Measurements from ENCODE around the gene DSE.
"Not testable (repeated sequence)": the region's sequence is repeated elsewhere in the genome, so short reads cannot be mapped to it uniquely, and the experiment has no call there.

The DSE gene

GRCh38 chr6:116370760-116371119, at the start of gene DSE:
Gene DSE, plus strand, starts transcription at chr6:116370947. Its CDS starts 28,304 bp downstream, at chr6:116399251.
- no peak for DNase-seq

- not testable (repeated sequence) for DNase-seq
Measured at GRCh38 chr6:116321933-116322332, 48.8 kb upstream of the DSE start.

GRCh38 chr6:116323863-116324262, 46.9 kb upstream of the DSE start:
- no peak for DNase-seq

GRCh38 chr6:116325634-116326132, 45.1 kb upstream of the DSE start:
- DNase-seq, result not testable (repeated sequence)

- DNase-seq, result no peak
Measured at GRCh38 chr6:116326181-116326671, 44.5 kb upstream of the DSE start.

GRCh38 chr6:116326996-116327395, 43.8 kb upstream of the DSE start:
- DNase-seq, result no peak

- DNase-seq, result no peak
Measured at GRCh38 chr6:116327803-116328527, 42.8 kb upstream of the DSE start.

GRCh38 chr6:116328528-116328903, 42.2 kb upstream of the DSE start:
- no peak for DNase-seq

- DNase-seq, result no peak
Measured at GRCh38 chr6:116329156-116329555, 41.6 kb upstream of the DSE start.

GRCh38 chr6:116330511-116330910, 40.2 kb upstream of the DSE start:
- DNase-seq, result no peak

GRCh38 chr6:116332096-116332495, 38.7 kb upstream of the DSE start:
- no peak for DNase-seq

- DNase-seq, result not testable (repeated sequence)
Measured at GRCh38 chr6:116334638-116335409, 35.9 kb upstream of the DSE start.

GRCh38 chr6:116335612-116336215, 35.0 kb upstream of the DSE start:
- no peak for DNase-seq

GRCh38 chr6:116338943-116339342, 31.8 kb upstream of the DSE start:
- DNase-seq, result no peak

GRCh38 chr6:116340625-116341024, 30.1 kb upstream of the DSE start:
- DNase-seq, result not testable (repeated sequence)

GRCh38 chr6:116349216-116349615, 21.5 kb upstream of the DSE start:
- DNase-seq, result no peak

- no peak for DNase-seq
Measured at GRCh38 chr6:116351101-116351500, 19.6 kb upstream of the DSE start.

GRCh38 chr6:116352515-116353471, 18.0 kb upstream of the DSE start:
- DNase-seq, result no peak

- no peak for DNase-seq
Measured at GRCh38 chr6:116354236-116354635, 16.5 kb upstream of the DSE start.

- no peak for DNase-seq
Measured at GRCh38 chr6:116355796-116356195, 15.0 kb upstream of the DSE start.

GRCh38 chr6:116359131-116359530, 11.6 kb upstream of the DSE start:
- DNase-seq, result no peak

- DNase-seq, result no peak
Measured at GRCh38 chr6:116359835-116360234, 10.9 kb upstream of the DSE start.
